IPS-15b (cell line): Measurements from ENCODE around the gene YWHAG.
"Not testable (repeated sequence)": the region's sequence is repeated elsewhere in the genome, so short reads cannot be mapped to it uniquely, and the experiment has no call there.

ENCODE experiments used
- H3K27me3 ChIP-seq: one replicate; pipeline ENCODE4 v1.6.1; 2013; ENCODE audit warnings: low read length; ENCODE audit not compliant: control insufficient read depth, insufficient read depth
- H3K36me3 ChIP-seq: one replicate; pipeline ENCODE4 v1.6.1; 2013; ENCODE audit warnings: low read length; ENCODE audit not compliant: control insufficient read depth, insufficient read depth
- H3K4me1 ChIP-seq: one replicate; pipeline ENCODE4 v1.6.1; 2013; ENCODE audit warnings: mild to moderate bottlenecking, low read length; ENCODE audit not compliant: control insufficient read depth, insufficient read depth
- H3K4me3 ChIP-seq: one replicate; pipeline ENCODE4 v1.5.1; 2013; ENCODE audit warnings: low read depth, low read length
- H3K9ac ChIP-seq: one replicate; pipeline ENCODE4 v1.6.1; 2013; ENCODE audit warnings: low read depth, mild to moderate bottlenecking, low read length
- H3K9me3 ChIP-seq: one replicate; pipeline ENCODE4 v1.6.1; 2013; ENCODE audit warnings: mild to moderate bottlenecking, low read length; ENCODE audit not compliant: control insufficient read depth, insufficient read depth

Gene YWHAG

GRCh38 chr7:76311838-76312237 lies 47.0 kb downstream of the YWHAG start:
- not testable (repeated sequence) for H3K36me3 ChIP-seq, H3K4me1 ChIP-seq, H3K9me3 ChIP-seq, H3K27me3 ChIP-seq, H3K9ac ChIP-seq, H3K4me3 ChIP-seq

- H3K4me1 ChIP-seq: peaks cover 3% of the 10 kb centered on the region
- no peak overlapping the region for H3K4me3 ChIP-seq
- no peaks in the 10 kb centered on the region for H3K27me3 ChIP-seq
- H3K9ac ChIP-seq: no peak overlapping the region
- no peaks in the 10 kb centered on the region for H3K36me3 ChIP-seq
- no peaks in the 10 kb centered on the region for H3K9me3 ChIP-seq
Measured at GRCh38 chr7:76310102-76310957, 48.5 kb downstream of the YWHAG start.

- H3K9me3 ChIP-seq, H3K9ac ChIP-seq, H3K4me1 ChIP-seq, H3K27me3 ChIP-seq, H3K36me3 ChIP-seq, H3K4me3 ChIP-seq: not testable (repeated sequence)
Measured at GRCh38 chr7:76309341-76310101, 49.3 kb downstream of the YWHAG start.

GRCh38 chr7:76308874-76309273 lies 49.9 kb downstream of the YWHAG start:
- H3K4me1 ChIP-seq, H3K4me3 ChIP-seq, H3K27me3 ChIP-seq, H3K9me3 ChIP-seq, H3K9ac ChIP-seq, H3K36me3 ChIP-seq: not testable (repeated sequence)

GRCh38 chr7:76304888-76305375 lies 53.9 kb downstream of the YWHAG start:
- Histone ChIP-seq H3K4me1 (no peaks in the 10 kb centered on the region), H3K36me3 (no peaks in the 10 kb centered on the region), H3K27me3 (peaks cover 9% of the 10 kb centered on the region), H3K9ac (no peak overlapping the region), H3K4me3 (no peak overlapping the region), H3K9me3 (no peaks in the 10 kb centered on the region)

- Histone ChIP-seq H3K36me3 (no peaks in the 10 kb centered on the region), H3K4me3 (peak overlapping the region; percentile 60), H3K9ac (peak overlapping the region; percentile 24), H3K4me1 (no peaks in the 10 kb centered on the region), H3K27me3 (peaks cover 9% of the 10 kb centered on the region), H3K9me3 (no peaks in the 10 kb centered on the region)
Measured at GRCh38 chr7:76303202-76304147, 55.3 kb downstream of the YWHAG start.

GRCh38 chr7:76302347-76303201 lies 56.2 kb downstream of the YWHAG start, which contains the start of gene HSPB1:
Gene HSPB1 (plus strand): TSS chr7:76302673. CDS start chr7:76302713, 40 bp downstream.
- Histone ChIP-seq H3K4me1 (no peaks in the 10 kb centered on the region), H3K9ac (peak within 1 kb of the TSS; percentile 24), H3K9me3 (no peaks in the 10 kb centered on the region), H3K36me3 (no peaks in the 10 kb centered on the region), H3K27me3 (peaks cover 9% of the 10 kb centered on the region), H3K4me3 (peak within 1 kb of the TSS; percentile 60)

- Histone ChIP-seq H3K9me3 (no peaks in the 10 kb centered on the region), H3K36me3 (no peaks in the 10 kb centered on the region), H3K4me1 (no peaks in the 10 kb centered on the region), H3K9ac (no peak overlapping the region), H3K4me3 (no peak overlapping the region), H3K27me3 (peaks cover 9% of the 10 kb centered on the region)
Measured at GRCh38 chr7:76301000-76301399, 57.8 kb downstream of the YWHAG start.

GRCh38 chr7:76300166-76300731 lies 58.5 kb downstream of the YWHAG start:
- no peaks in the 10 kb centered on the region for H3K9me3 ChIP-seq
- no peak overlapping the region for H3K4me3 ChIP-seq
- H3K27me3 ChIP-seq: peaks cover 9% of the 10 kb centered on the region
- H3K36me3 ChIP-seq: no peaks in the 10 kb centered on the region
- no peaks in the 10 kb centered on the region for H3K4me1 ChIP-seq
- no peak overlapping the region for H3K9ac ChIP-seq
